GM21619 (cell line): ENCODE measurements around the gene ATE1.
A peak's percentile ranks its signal among the peaks of the same experiment; 100 is the strongest.
"Not testable (repeated sequence)": the region's sequence is repeated elsewhere in the genome, so short reads cannot be mapped to it uniquely, and the experiment has no call there.

Experiments used
- ATAC-seq: cut with Tn5 transposase; IDR thresholded peaks from one replicate; pipeline ENCODE4 v1.9.1; 2021; ENCODE audit not compliant: unreplicated experiment

ATE1 gene

GRCh38 chr10:121796342-121796741 lies 131.5 kb downstream of the ATE1 start:
- ATAC-seq, result peak; percentile 84

GRCh38 chr10:121792198-121792597 lies 135.6 kb downstream of the ATE1 start:
- ATAC-seq, result no peak

GRCh38 chr10:121791761-121792160 lies 136.1 kb downstream of the ATE1 start:
- ATAC-seq, result no peak

DNA sequence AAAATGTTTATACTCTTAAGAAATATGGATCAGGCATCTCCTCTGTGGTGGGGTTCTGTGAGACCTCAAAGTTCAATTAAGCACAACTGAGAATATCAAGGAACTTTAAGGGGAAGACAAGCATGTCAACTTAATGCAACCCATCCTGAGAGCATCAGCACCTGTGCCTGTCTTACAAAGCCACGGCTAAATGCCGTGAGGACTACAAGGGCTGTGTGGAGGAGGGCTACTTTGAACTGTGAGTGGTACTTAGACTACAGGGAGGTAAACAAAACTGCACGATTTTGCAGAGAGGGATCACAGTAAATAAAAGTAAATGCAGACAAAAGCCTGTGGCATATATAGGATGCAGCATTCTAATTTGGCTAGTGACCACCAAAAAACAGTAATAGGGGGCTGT lies 139.1 kb downstream of the ATE1 start:
- no peak for ATAC-seq

- ATAC-seq, result no peak
These were observed 139.7 kb downstream of the ATE1 start for GRCh38 chr10:121788115-121788514.

DNA sequence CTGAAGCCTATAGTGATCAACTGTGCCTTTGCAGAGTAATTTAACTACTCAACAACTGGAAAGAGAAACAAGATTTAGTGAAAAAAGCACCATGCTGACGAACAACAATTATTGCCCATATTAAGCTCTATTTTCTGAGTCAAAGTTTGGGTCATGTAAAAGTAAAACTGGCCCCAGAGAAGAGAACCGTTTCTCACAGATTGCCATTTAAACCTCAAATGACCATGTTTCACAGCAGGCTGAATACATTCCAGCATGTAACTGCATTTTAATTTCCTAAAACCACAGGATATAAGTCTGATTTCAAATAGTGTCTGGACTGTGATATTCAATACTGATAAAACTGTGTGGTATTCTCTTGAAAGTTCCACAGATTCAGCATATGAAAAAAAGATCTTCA lies 140.7 kb downstream of the ATE1 start:
- no peak for ATAC-seq

GRCh38 chr10:121783782-121784372 lies 144.0 kb downstream of the ATE1 start:
- no peak for ATAC-seq

GRCh38 chr10:121781101-121781500 lies 146.7 kb downstream of the ATE1 start:
- no peak for ATAC-seq

- no peak for ATAC-seq
These were observed 153.0 kb downstream of the ATE1 start for GRCh38 chr10:121774813-121775212.

- ATAC-seq, result no peak
These were observed 153.4 kb downstream of the ATE1 start for GRCh38 chr10:121774404-121774803.

- no peak for ATAC-seq
These were observed 154.9 kb downstream of the ATE1 start for GRCh38 chr10:121772884-121773283.

GRCh38 chr10:121772406-121772805 lies 155.4 kb downstream of the ATE1 start:
- no peak for ATAC-seq

DNA sequence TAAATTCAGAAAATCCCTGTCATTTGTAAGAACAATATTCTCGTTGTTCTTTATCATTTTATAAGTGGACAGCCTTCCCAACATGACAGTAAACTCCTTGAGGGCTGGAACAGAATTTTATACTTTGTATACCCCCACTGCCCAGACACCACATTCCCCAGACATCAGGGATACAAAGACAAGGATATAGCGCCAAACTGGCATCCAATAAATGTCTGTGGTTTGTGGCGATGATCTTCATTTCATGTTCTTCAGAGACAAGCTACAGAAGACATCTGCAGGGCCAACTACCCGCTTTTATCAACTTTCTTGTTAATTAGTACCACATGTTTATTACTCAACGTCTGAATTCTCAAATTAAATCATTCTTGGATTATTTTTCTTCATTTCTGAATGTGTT lies 155.9 kb downstream of the ATE1 start:
- no peak for ATAC-seq

- ATAC-seq, result no peak
These were observed 161.4 kb downstream of the ATE1 start for GRCh38 chr10:121766426-121766825.

- no peak for ATAC-seq
These were observed 162.6 kb downstream of the ATE1 start for GRCh38 chr10:121765204-121765603.

DNA sequence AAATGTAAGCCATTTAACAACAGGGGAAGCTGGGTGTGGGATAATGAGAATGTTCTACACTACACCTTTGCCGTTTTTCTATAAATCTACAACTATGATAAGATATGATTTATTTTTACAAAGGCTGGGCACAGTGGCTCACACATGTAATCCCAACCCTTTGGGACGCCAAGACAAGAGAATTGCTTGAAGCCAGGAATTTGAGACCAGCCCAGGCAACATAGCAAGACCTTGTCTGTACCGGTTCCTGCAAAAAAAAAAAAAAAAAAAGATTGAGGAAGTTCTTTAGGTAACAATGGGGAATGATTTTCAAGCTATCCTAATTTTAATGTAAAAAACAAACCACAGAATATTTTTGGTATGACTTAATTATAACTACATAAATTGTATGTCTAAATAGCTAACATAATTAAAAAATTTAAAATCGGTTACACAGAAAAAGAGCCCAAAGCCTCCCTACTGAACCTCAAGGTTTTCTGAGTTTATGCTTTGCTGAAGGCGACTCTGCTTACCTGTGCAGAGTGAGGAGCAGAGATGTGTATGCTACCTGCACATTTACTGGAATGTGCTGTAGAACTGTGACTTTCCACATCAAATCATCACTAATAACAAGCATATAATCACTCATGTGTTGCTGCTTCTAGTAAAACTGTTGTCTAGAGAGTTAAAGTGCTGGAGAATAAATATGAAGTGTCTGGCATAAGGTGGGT lies 163.4 kb downstream of the ATE1 start:
- ATAC-seq, result no peak

GRCh38 chr10:121757241-121757640 lies 170.6 kb downstream of the ATE1 start:
- ATAC-seq, result not testable (repeated sequence)

- ATAC-seq, result not testable (repeated sequence)
These were observed 172.3 kb downstream of the ATE1 start for GRCh38 chr10:121755496-121755895.

GRCh38 chr10:121754666-121755065 lies 173.2 kb downstream of the ATE1 start:
- ATAC-seq, result peak; percentile 17

GRCh38 chr10:121753726-121754476 lies 173.9 kb downstream of the ATE1 start:
- ATAC-seq, result peak; percentile 94

GRCh38 chr10:121751191-121751760 lies 176.6 kb downstream of the ATE1 start:
- ATAC-seq, result no peak
